ENCODE results near the gene TLR9. TPM values are rescaled to one million over a fixed set of nuclear protein-coding genes. Genes with fewer than 3 reads are reported as not detected.

The TLR9 gene
- total and polyA plus RNA-seq, 9 of the 15 experiments (the other 6 are each of a cell fraction or from before 2014, with no cell fraction given): not detected

DNA sequence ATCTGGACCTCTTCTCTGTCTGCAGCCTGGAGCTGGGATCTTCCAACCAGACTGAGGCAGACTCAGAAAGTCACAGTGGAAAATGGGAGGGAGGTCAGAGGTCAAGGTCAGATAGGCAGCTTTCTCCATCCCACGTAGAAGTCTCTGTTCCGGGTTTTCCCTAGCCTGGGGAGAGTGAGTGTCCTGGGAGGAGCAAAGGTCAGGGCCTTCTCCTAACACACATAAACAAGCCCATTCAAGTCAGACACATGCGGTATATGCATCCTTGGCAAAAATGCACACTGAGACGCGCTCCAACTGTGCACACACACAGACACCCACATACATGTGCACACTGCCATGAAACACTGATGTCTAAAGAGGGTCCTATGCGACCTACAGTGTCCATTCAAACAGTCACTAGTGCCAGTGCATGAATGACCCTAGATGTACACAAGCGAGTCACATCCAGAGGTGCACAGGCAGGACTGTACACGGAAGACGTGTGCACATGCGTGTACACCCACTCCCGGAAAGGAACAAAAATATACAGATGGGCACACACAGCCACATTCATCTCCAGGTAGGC is 12.8 kb upstream of the TLR9 start (continued):
- TF ChIP-seq SRSF3 (IDR thresholded peaks at IDR 0.05; ENCODE audit: insufficient read depth, low read length) (no peak), ELF1 (tag; IDR thresholded peaks at IDR 0.05) (0 out of 2 replicates have a peak, but pooled peaks have one; percentile 9), POLR2AphosphoS2 (IDR thresholded peaks at IDR 0.05; ENCODE audit: low read length) (no peak), NFXL1 (CRISPR knock-in tag; IDR thresholded peaks at IDR 0.05) (no peak), ARHGAP35 (IDR thresholded peaks at IDR 0.05; ENCODE audit: partially characterized antibody) (no peak), HOXB6 (CRISPR knock-in tag; IDR thresholded peaks at IDR 0.05; ENCODE audit: borderline replicate concordance) (no peak), HMGXB4 (CRISPR knock-in tag; IDR thresholded peaks at IDR 0.05) (no peak), NR3C1 (CRISPR knock-in tag; IDR thresholded peaks at IDR 0.05) (no peak), JUNB (CRISPR knock-in tag; conservative IDR thresholded peaks at IDR 0.05) (no peak), ZBTB43 (CRISPR knock-in tag; IDR thresholded peaks at IDR 0.05) (no peak), SMAD3 (CRISPR knock-in tag; conservative IDR thresholded peaks at IDR 0.05) (no peak), SREBF1 (IDR thresholded peaks at IDR 0.05; ENCODE audit: borderline replicate concordance, low read depth, low read length) (no peak), FOXJ3 (CRISPR knock-in tag; IDR thresholded peaks at IDR 0.05) (no peak), KLF13 (tag; IDR thresholded peaks at IDR 0.05; ENCODE audit: borderline replicate concordance, low read depth) (no peak), THRB (CRISPR knock-in tag; conservative IDR thresholded peaks at IDR 0.05) (no peak), ASH1L (IDR thresholded peaks at IDR 0.05; ENCODE audit: borderline replicate concordance, low read depth, partially characterized antibody) (no peak), SMARCE1 (IDR thresholded peaks at IDR 0.05) (0 out of 2 replicates have a peak, but pooled peaks have one; percentile 35), FOXA3 (CRISPR knock-in tag; conservative IDR thresholded peaks at IDR 0.05 in 1 of 2, IDR thresholded peaks at IDR 0.05 in 1 of 2) (0 out of 4 replicates have a peak, but pooled peaks of 1 of the 2 experiments have one; percentile 54), GATAD2A (IDR thresholded peaks at IDR 0.05) (no peak), NCOA4 (IDR thresholded peaks at IDR 0.05; ENCODE audit: partially characterized antibody) (no peak), SIN3A (IDR thresholded peaks at IDR 0.05; ENCODE audit: borderline replicate concordance in 2 of 2, control insufficient read depth in 1 of 2, low read depth in 2 of 2, low read length in 2 of 2) (peak in 1 of 2 experiments; percentile 7; a peak in 1 of 4 replicates), TGIF2 (CRISPR knock-in tag; IDR thresholded peaks at IDR 0.05) (no peak)
- TF ChIP-seq, protein P1, sequence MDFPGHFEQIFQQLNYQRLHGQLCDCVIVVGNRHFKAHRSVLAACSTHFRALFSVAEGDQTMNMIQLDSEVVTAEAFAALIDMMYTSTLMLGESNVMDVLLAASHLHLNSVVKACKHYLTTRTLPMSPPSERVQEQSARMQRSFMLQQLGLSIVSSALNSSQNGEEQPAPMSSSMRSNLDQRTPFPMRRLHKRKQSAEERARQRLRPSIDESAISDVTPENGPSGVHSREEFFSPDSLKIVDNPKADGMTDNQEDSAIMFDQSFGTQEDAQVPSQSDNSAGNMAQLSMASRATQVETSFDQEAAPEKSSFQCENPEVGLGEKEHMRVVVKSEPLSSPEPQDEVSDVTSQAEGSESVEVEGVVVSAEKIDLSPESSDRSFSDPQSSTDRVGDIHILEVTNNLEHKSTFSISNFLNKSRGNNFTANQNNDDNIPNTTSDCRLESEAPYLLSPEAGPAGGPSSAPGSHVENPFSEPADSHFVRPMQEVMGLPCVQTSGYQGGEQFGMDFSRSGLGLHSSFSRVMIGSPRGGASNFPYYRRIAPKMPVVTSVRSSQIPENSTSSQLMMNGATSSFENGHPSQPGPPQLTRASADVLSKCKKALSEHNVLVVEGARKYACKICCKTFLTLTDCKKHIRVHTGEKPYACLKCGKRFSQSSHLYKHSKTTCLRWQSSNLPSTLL (IDR thresholded peaks at IDR 0.05): no peak

Measured in K562 (cell line).